Hematopoietic multipotent progenitor cell treated with erythropoietin and hydrocortisone succinate and interleukin-3 and kit ligand, for 15 days (in vitro differentiated cells): ENCODE data around the gene CERS1.
A peak's percentile ranks its signal among the peaks of the same experiment; 100 is the strongest.
"Not testable (repeated sequence)": the region's sequence is repeated elsewhere in the genome, so short reads cannot be mapped to it uniquely, and the experiment has no call there.

Experiments used
- DNase-seq: peaks from one replicate; pipeline ENCODE4 v3.0.0-alpha.2; 2015; ENCODE audit warnings: low spot score

CERS1 gene

GRCh38 chr19:18919086-18919899 lies 23.3 kb upstream of the CERS1 start, which contains the start of the genes COPE and DDX49:
Gene COPE (minus strand): TSS chr19:18919387. CDS start chr19:18919348, 39 bp downstream.
Gene DDX49 (plus strand): TSS chr19:18919715. CDS start chr19:18919742, 27 bp downstream.
- peak; percentile 99 for DNase-seq

- DNase-seq: not testable (repeated sequence)
These were observed 21.6 kb upstream of the CERS1 start for GRCh38 chr19:18917593-18917992.

GRCh38 chr19:18915639-18916038 lies 19.7 kb upstream of the CERS1 start:
- peak; percentile 50 for DNase-seq

- no peak for DNase-seq
These were observed 17.5 kb upstream of the CERS1 start for GRCh38 chr19:18913466-18913865.

- no peak for DNase-seq
These were observed 17.0 kb upstream of the CERS1 start for GRCh38 chr19:18912933-18913332.

- DNase-seq: no peak
These were observed 15.0 kb upstream of the CERS1 start for GRCh38 chr19:18910801-18911436.

- no peak for DNase-seq
These were observed 14.1 kb upstream of the CERS1 start for GRCh38 chr19:18910010-18910409.

GRCh38 chr19:18908917-18909619 lies 13.1 kb upstream of the CERS1 start:
- DNase-seq: no peak

- no peak for DNase-seq
These were observed 10.9 kb upstream of the CERS1 start for GRCh38 chr19:18906605-18907519.

GRCh38 chr19:18905513-18906236 lies 9.7 kb upstream of the CERS1 start:
- no peak for DNase-seq

- no peak for DNase-seq
These were observed 9.1 kb upstream of the CERS1 start for GRCh38 chr19:18905058-18905456.

GRCh38 chr19:18904334-18905057 lies 8.5 kb upstream of the CERS1 start:
- DNase-seq: no peak

GRCh38 chr19:18903156-18904037 lies 7.4 kb upstream of the CERS1 start:
- no peak for DNase-seq

GRCh38 chr19:18902519-18902918 lies 6.6 kb upstream of the CERS1 start:
- DNase-seq: not testable (repeated sequence)

GRCh38 chr19:18901491-18901890 lies 5.5 kb upstream of the CERS1 start:
- DNase-seq: no peak

- DNase-seq: no peak
These were observed 4.9 kb upstream of the CERS1 start for GRCh38 chr19:18900700-18901481.

GRCh38 chr19:18899624-18900560 lies 3.9 kb upstream of the CERS1 start:
- DNase-seq: no peak
